ENCODE results near the gene SIMC1. TPM values are rescaled to one million over a fixed set of nuclear protein-coding genes. Genes with fewer than 3 reads are reported as not detected.

SIMC1 gene
- total RNA-seq, 2 experiments from 2014 or later: 26.1 to 29.2 TPM

DNA sequence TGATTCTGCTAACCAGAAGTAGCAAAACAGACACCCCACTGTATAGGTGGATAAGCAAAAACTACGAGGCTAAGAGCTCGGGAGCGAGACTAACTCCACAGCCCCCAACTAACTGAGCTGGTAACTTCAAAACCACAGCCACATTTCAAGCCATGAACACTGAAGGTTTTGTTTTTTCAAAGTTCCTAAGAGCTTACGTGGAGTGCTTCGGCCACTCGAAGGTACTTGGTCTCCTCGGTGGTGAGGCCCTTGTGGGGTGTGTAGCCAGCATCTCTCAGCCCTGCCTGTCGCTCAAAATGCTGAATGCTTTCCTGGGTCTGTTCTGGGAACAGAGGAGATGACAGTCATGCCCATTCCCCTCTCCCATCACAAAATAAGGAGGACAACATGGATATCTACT lies 112.2 kb downstream of the SIMC1 start:
- no peak for DNase-seq
- H3K4me1 Mint-ChIP-seq: no peaks in the 10 kb centered on the region
- no peaks in the 10 kb centered on the region for H3K27me3 Mint-ChIP-seq
- no peak overlapping the region for H3K27ac Mint-ChIP-seq
- ChIA-PET POLR2A (interaction anchor here (1.9 kb wide), 1 partner anchor 10 kb away, joined by 7 read pairs; no protein-coding TSS in a partner anchor), CTCF (interaction anchor here (0.6 kb wide), 1 partner anchor 39 kb away, joined by 3 read pairs; no protein-coding TSS in a partner anchor)
- H3K9me3 Mint-ChIP-seq: no peaks in the 10 kb centered on the region
- H3K36me3 Mint-ChIP-seq (ENCODE audit: low read depth): peaks cover 82% of the 10 kb centered on the region
- H3K4me3 Mint-ChIP-seq: no peak overlapping the region

DNA sequence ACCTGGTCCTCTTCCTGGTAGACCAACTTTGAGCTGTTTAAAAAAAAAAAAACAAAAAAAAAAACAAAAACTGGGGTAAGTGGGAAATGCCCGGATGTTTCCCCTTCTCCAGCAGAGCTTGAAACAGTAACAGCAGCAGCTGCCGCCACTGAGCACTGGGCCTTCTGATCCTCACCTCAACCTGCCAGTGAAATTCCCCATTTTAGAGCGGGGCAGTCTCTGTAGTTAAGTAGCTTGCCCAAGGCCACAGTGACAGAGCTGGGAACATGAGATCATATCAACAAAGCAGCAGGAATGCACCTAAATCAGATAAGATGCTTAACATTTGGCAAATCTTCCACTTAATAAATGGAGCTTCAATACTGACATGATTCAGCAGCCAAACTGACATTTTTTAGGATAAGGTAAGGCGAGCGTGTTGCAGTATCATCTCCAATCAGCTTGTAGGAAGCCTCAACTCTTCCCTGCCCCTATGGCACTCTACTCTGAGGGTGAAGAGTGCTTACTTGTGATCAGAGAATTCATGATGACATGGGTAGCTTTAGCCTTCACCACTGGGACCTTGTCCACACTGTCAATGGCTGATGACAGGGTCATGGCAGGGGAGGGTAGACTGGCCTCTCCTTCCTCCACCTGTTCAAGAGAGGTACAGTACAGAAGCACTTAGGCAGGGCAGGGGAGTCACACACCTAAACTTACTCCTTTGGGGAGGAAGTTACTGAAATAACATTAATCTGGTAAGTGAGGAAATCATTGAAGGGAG lies 114.1 kb downstream of the SIMC1 start:
- Mint-ChIP-seq H3K9me3 (no peaks in the 10 kb centered on the region), H3K36me3 (ENCODE audit: low read depth) (peaks cover 77% of the 10 kb centered on the region), H3K27ac (no peak overlapping the region), H3K27me3 (no peaks in the 10 kb centered on the region), H3K4me1 (peaks cover 1% of the 10 kb centered on the region), H3K4me3 (no peak overlapping the region)
- ChIA-PET POLR2A (interaction anchor here (1.9 kb wide), 1 partner anchor 9 kb away, joined by 12 read pairs; the partner anchor contains the start of gene KIAA1191), CTCF (interaction anchor here (0.6 to 1.2 kb wide), 2 partner anchors 10 to 111 kb away, joined by 3 read pairs; no protein-coding TSS in a partner anchor)
- no peak for DNase-seq

GRCh38 chr5:176353533-176353932 lies 115.3 kb downstream of the SIMC1 start:
- POLR2A ChIA-PET: no interaction called here
- Mint-ChIP-seq H3K36me3 (ENCODE audit: low read depth) (peaks cover 76% of the 10 kb centered on the region), H3K4me1 (peaks cover 11% of the 10 kb centered on the region), H3K27ac (no peak overlapping the region), H3K9me3 (no peaks in the 10 kb centered on the region), H3K27me3 (no peaks in the 10 kb centered on the region), H3K4me3 (no peak overlapping the region)
- DNase-seq: no peak
- CTCF ChIA-PET: no interaction called here

DNA sequence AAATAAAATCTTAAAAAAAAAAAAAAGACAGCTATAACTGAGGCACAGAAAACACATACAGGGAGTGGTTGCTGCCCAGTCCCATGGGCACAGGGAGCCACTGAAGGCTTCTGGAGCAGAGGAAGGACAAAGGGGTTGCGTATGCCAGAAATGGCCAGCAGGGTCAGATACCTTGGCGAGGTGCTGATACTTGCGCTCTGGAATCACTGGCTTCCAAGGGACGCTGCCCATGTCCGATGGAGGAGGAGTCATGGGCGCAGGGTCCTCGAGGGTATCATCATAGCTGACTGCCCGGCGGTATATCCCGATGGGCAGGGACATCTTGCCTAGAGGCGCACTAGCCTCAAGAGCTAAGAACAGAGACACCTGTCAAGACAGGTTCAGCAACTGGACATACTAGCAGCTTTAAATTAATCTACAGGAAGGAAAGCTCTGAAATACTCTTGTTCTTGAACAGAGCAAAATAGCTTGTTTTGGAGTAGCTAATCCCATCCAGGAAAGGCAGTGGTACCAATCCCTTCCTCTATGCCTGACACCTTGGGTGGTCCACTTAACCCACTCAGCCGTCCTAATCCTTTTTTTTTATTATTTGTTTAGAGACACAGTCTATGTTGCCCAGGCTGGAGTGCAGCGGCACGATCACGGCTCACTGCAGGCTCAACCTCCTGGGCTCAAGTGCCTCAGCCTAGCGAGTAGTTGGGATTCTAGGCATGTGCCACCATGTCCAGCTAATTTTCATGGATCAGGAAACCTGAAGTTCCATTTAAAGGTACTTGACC lies 117.4 kb downstream of the SIMC1 start:
- Mint-ChIP-seq H3K27ac (no peak overlapping the region), H3K36me3 (ENCODE audit: low read depth) (peaks cover 63% of the 10 kb centered on the region), H3K9me3 (no peaks in the 10 kb centered on the region), H3K4me1 (peaks cover 20% of the 10 kb centered on the region), H3K27me3 (no peaks in the 10 kb centered on the region), H3K4me3 (no peak overlapping the region)
- no peak for DNase-seq
- ChIA-PET POLR2A (interaction anchor here (0.9 kb wide), 1 partner anchor 9 kb away, joined by 3 read pairs; no protein-coding TSS in a partner anchor), CTCF (interaction anchor here (0.6 kb wide), 1 partner anchor 182 kb away, joined by 3 read pairs; the partner anchor contains the start of gene RNF44)

DNA sequence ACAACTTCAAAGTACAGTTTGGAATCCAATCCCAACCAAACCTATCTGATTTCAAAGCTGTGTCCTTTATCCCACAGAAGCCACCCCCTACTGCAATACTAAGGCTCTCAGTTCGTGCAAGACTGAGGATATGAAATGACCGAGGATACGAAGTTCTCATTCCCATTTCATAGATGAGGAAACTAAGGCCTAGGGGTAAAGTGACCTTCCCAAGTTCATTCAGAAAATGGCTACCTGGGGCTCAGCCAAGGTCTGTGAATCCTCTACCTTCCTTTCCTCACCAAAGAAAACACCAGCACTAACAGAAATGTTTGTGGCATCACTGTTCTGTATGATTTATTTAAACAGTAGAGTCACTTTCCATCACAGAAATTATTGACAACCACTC lies 117.9 kb downstream of the SIMC1 start:
- Mint-ChIP-seq H3K4me1 (peaks cover 20% of the 10 kb centered on the region), H3K36me3 (ENCODE audit: low read depth) (peaks cover 64% of the 10 kb centered on the region), H3K9me3 (no peaks in the 10 kb centered on the region), H3K4me3 (no peak overlapping the region), H3K27me3 (no peaks in the 10 kb centered on the region), H3K27ac (no peak overlapping the region)
- DNase-seq: no peak
- CTCF ChIA-PET: no interaction called here
- POLR2A ChIA-PET: no interaction called here

- Mint-ChIP-seq H3K27me3 (no peaks in the 10 kb centered on the region), H3K27ac (peak overlapping the region; percentile 58), H3K4me3 (peak overlapping the region; percentile 61), H3K4me1 (peaks cover 35% of the 10 kb centered on the region), H3K36me3 (ENCODE audit: low read depth) (peaks cover 33% of the 10 kb centered on the region), H3K9me3 (no peaks in the 10 kb centered on the region)
- no peak for DNase-seq
- POLR2A ChIA-PET: interaction anchor here (1.5 to 4.0 kb wide), 3 partner anchors 10 to 89 kb away, joined by 5 to 62 read pairs (median 7); partner anchors contain the start of genes FAF2, HIGD2A and NOP16
- CTCF ChIA-PET: interaction anchor here (0.6 to 1.5 kb wide), 3 partner anchors 8 to 88 kb away, joined by 3 to 5 read pairs (median 3); no protein-coding TSS in a partner anchor
These were observed 121.4 kb downstream of the SIMC1 start for GRCh38 chr5:176359658-176360057.

GRCh38 chr5:176360894-176361436 lies 122.7 kb downstream of the SIMC1 start:
- no peaks in the 10 kb centered on the region for H3K9me3 Mint-ChIP-seq
- no peaks in the 10 kb centered on the region for H3K27me3 Mint-ChIP-seq
- peak overlapping the region; percentile 92 for H3K27ac Mint-ChIP-seq
- POLR2A ChIA-PET: interaction anchor here (0.6 to 4.0 kb wide), 10 partner anchors 9 to 179 kb away, joined by 3 to 62 read pairs (median 5); partner anchors contain the start of genes FAF2, HIGD2A, NOP16 and RNF44
- H3K4me1 Mint-ChIP-seq: peaks cover 39% of the 10 kb centered on the region
- DNase-seq: no peak
- peak overlapping the region; percentile 97 for H3K4me3 Mint-ChIP-seq
- peaks cover 28% of the 10 kb centered on the region for H3K36me3 Mint-ChIP-seq (ENCODE audit: low read depth)
- CTCF ChIA-PET: interaction anchor here (0.6 to 2.0 kb wide), 7 partner anchors 10 to 631 kb away, joined by 3 to 10 read pairs (median 5); partner anchors contain the start of genes HIGD2A and NOP16

DNA sequence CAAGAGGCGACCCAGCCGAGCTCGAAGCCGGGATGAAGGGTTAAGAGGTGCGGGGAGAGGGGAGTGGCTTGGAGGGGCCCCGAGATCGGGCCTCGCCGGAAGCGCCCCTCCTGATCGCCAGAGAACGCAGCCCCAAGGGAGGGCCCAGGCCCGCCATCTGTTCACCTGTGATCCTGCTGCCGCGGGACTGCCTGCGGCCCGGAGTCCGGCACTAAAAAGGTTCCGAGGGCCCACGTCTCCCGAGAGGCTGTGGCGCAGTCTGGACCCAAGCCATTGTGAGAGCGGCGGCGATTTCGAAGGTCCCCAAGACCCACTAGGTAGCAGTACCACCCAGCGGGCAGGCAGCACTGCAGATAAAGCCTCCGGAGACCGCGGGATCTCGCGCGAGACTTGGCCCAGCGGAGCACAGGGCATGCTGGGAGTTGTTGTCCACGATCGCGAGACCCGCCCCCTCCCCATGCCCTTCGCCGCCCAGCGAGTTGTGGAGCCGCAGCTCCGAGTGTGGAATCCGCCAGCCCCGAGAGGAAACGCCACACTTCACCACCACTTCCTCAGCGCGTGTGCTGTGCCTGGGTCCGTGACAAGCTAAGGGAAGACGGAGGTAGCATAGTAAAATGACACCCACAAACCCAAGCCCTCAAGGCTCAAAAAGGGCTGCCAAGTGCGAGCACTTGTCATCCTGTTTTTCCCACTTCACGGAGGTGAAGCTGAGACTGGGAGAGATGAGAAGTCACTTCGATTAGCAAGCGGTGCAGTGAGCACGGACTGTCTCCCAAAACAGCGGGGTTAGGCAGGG lies 123.4 kb downstream of the SIMC1 start, which contains the start of gene KIAA1191:
TSS of gene KIAA1191 (minus strand) at position 328 of the 796 bp plus-strand sequence. CDS start 2,256 bp downstream, outside the sequence.
- Mint-ChIP-seq H3K4me3 (peak within 1 kb of the TSS; percentile 97), H3K4me1 (peaks cover 42% of the 10 kb centered on the region), H3K9me3 (no peaks in the 10 kb centered on the region), H3K27ac (peak within 1 kb of the TSS; percentile 92), H3K27me3 (no peaks in the 10 kb centered on the region), H3K36me3 (ENCODE audit: low read depth) (peaks cover 24% of the 10 kb centered on the region)
- POLR2A ChIA-PET: interaction anchor here (0.8 to 4.0 kb wide), 14 partner anchors 9 to 181 kb away, joined by 3 to 62 read pairs (median 4); partner anchors contain the start of genes FAF2, HIGD2A, NOP16 and RNF44
- DNase-seq: peak; percentile 97
- CTCF ChIA-PET: interaction anchor here (0.6 to 2.0 kb wide), 9 partner anchors 10 to 632 kb away, joined by 3 to 10 read pairs (median 3); partner anchors contain the start of genes HIGD2A and NOP16

GRCh38 chr5:176362233-176362490 lies 123.9 kb downstream of the SIMC1 start:
- ChIA-PET CTCF (interaction anchor here (0.7 to 2.0 kb wide), 5 partner anchors 10 to 192 kb away, joined by 3 to 8 read pairs (median 3); partner anchors contain the start of genes HIGD2A and NOP16), POLR2A (interaction anchor here (0.8 to 4.0 kb wide), 12 partner anchors 9 to 180 kb away, joined by 3 to 62 read pairs (median 4); partner anchors contain the start of genes FAF2, HIGD2A, NOP16 and RNF44)
- no peaks in the 10 kb centered on the region for H3K27me3 Mint-ChIP-seq
- DNase-seq: no peak
- peaks cover 44% of the 10 kb centered on the region for H3K4me1 Mint-ChIP-seq
- peaks cover 22% of the 10 kb centered on the region for H3K36me3 Mint-ChIP-seq (ENCODE audit: low read depth)
- H3K9me3 Mint-ChIP-seq: no peaks in the 10 kb centered on the region
- H3K27ac Mint-ChIP-seq: peak overlapping the region; percentile 92
- peak overlapping the region; percentile 97 for H3K4me3 Mint-ChIP-seq

GRCh38 chr5:176364765-176365350 lies 126.6 kb downstream of the SIMC1 start:
- Mint-ChIP-seq H3K4me3 (peak overlapping the region; percentile 66), H3K9me3 (no peaks in the 10 kb centered on the region), H3K4me1 (peaks cover 35% of the 10 kb centered on the region), H3K27ac (no peak overlapping the region), H3K27me3 (peaks cover 2% of the 10 kb centered on the region), H3K36me3 (ENCODE audit: low read depth) (peaks cover 13% of the 10 kb centered on the region)
- no peak for DNase-seq
- ChIA-PET CTCF (no interaction called here), POLR2A (no interaction called here)

- peaks cover 12% of the 10 kb centered on the region for H3K36me3 Mint-ChIP-seq (ENCODE audit: low read depth)
- no peaks in the 10 kb centered on the region for H3K9me3 Mint-ChIP-seq
- CTCF ChIA-PET: no interaction called here
- POLR2A ChIA-PET: no interaction called here
- DNase-seq: peak; percentile 50
- peak within 1 kb of the TSS; percentile 66 for H3K4me3 Mint-ChIP-seq
- peaks cover 32% of the 10 kb centered on the region for H3K4me1 Mint-ChIP-seq
- H3K27me3 Mint-ChIP-seq: peaks cover 2% of the 10 kb centered on the region
- H3K27ac Mint-ChIP-seq: no peak within 1 kb of the TSS
These were observed 127.4 kb downstream of the SIMC1 start, which contains the start of gene ARL10 for GRCh38 chr5:176365351-176366231. ARL10 (plus strand) TSS chr5:176365487; CDS start chr5:176365564, 77 bp downstream.

Measured in activated CD4-positive, alpha-beta memory T cell treated with anti-CD3 and anti-CD28 coated beads, Interleukin-2, amount 10 ng/mL, durations not matched to agents 7 days and 5 days (primary cell).